Measurements from ENCODE around the gene CADM1.

The CADM1 gene

GRCh38 chr11:115501502-115501892 lies 2.7 kb downstream of the CADM1 start:
- no peaks in the 10 kb centered on the region for H3K9me3 Mint-ChIP-seq
- peaks cover 50% of the 10 kb centered on the region for H3K27me3 Mint-ChIP-seq
- no peaks in the 10 kb centered on the region for H3K36me3 Mint-ChIP-seq (ENCODE audit: low read depth)
- H3K4me1 Mint-ChIP-seq (ENCODE audit: low read depth): peaks cover 13% of the 10 kb centered on the region
- H3K4me3 Mint-ChIP-seq: no peak overlapping the region
- H3K27ac Mint-ChIP-seq: no peak overlapping the region

GRCh38 chr11:115500547-115501501 lies 3.4 kb downstream of the CADM1 start:
- Mint-ChIP-seq H3K36me3 (ENCODE audit: low read depth) (no peaks in the 10 kb centered on the region), H3K9me3 (no peaks in the 10 kb centered on the region), H3K4me1 (ENCODE audit: low read depth) (peaks cover 13% of the 10 kb centered on the region), H3K27ac (no peak overlapping the region), H3K27me3 (peaks cover 52% of the 10 kb centered on the region), H3K4me3 (no peak overlapping the region)

GRCh38 chr11:115499891-115500290 lies 4.3 kb downstream of the CADM1 start:
- H3K36me3 Mint-ChIP-seq (ENCODE audit: low read depth): no peaks in the 10 kb centered on the region
- H3K9me3 Mint-ChIP-seq: no peaks in the 10 kb centered on the region

GRCh38 chr11:115499241-115499799 lies 4.9 kb downstream of the CADM1 start:
- H3K36me3 Mint-ChIP-seq (ENCODE audit: low read depth): no peaks in the 10 kb centered on the region
- H3K27ac Mint-ChIP-seq: no peak overlapping the region
- peaks cover 5% of the 10 kb centered on the region for H3K4me1 Mint-ChIP-seq (ENCODE audit: low read depth)
- H3K27me3 Mint-ChIP-seq: peaks cover 39% of the 10 kb centered on the region
- H3K4me3 Mint-ChIP-seq: no peak overlapping the region
- no peaks in the 10 kb centered on the region for H3K9me3 Mint-ChIP-seq

More at GRCh38 chr11:115499891-115500290, 4.3 kb downstream of the CADM1 start:
- H3K4me1 Mint-ChIP-seq (ENCODE audit: low read depth): peaks cover 9% of the 10 kb centered on the region
- H3K4me3 Mint-ChIP-seq: no peak overlapping the region
- H3K27ac Mint-ChIP-seq: no peak overlapping the region
- H3K27me3 Mint-ChIP-seq: peaks cover 43% of the 10 kb centered on the region

GRCh38 chr11:115498354-115498753 lies 5.9 kb downstream of the CADM1 start:
- Mint-ChIP-seq H3K36me3 (ENCODE audit: low read depth) (no peaks in the 10 kb centered on the region), H3K9me3 (no peaks in the 10 kb centered on the region), H3K27me3 (peaks cover 33% of the 10 kb centered on the region), H3K4me3 (no peak overlapping the region), H3K4me1 (ENCODE audit: low read depth) (no peaks in the 10 kb centered on the region), H3K27ac (no peak overlapping the region)

GRCh38 chr11:115497303-115497702 lies 6.9 kb downstream of the CADM1 start:
- H3K9me3 Mint-ChIP-seq: no peaks in the 10 kb centered on the region
- peaks cover 36% of the 10 kb centered on the region for H3K27me3 Mint-ChIP-seq
- no peak overlapping the region for H3K4me3 Mint-ChIP-seq

GRCh38 chr11:115496892-115497291 lies 7.3 kb downstream of the CADM1 start:
- H3K27me3 Mint-ChIP-seq: peaks cover 38% of the 10 kb centered on the region
- H3K36me3 Mint-ChIP-seq (ENCODE audit: low read depth): no peaks in the 10 kb centered on the region
- H3K4me3 Mint-ChIP-seq: no peak overlapping the region
- no peaks in the 10 kb centered on the region for H3K4me1 Mint-ChIP-seq (ENCODE audit: low read depth)
- H3K27ac Mint-ChIP-seq: no peak overlapping the region
- no peaks in the 10 kb centered on the region for H3K9me3 Mint-ChIP-seq

More at GRCh38 chr11:115497303-115497702, 6.9 kb downstream of the CADM1 start:
- H3K36me3 Mint-ChIP-seq (ENCODE audit: low read depth): no peaks in the 10 kb centered on the region
- H3K4me1 Mint-ChIP-seq (ENCODE audit: low read depth): no peaks in the 10 kb centered on the region
- no peak overlapping the region for H3K27ac Mint-ChIP-seq

GRCh38 chr11:115493905-115494304 lies 10.3 kb downstream of the CADM1 start:
- no peaks in the 10 kb centered on the region for H3K4me1 Mint-ChIP-seq (ENCODE audit: low read depth)
- H3K27me3 Mint-ChIP-seq: peaks cover 35% of the 10 kb centered on the region
- no peaks in the 10 kb centered on the region for H3K9me3 Mint-ChIP-seq
- H3K27ac Mint-ChIP-seq: no peak overlapping the region
- H3K36me3 Mint-ChIP-seq (ENCODE audit: low read depth): no peaks in the 10 kb centered on the region
- H3K4me3 Mint-ChIP-seq: no peak overlapping the region

GRCh38 chr11:115493488-115493887 lies 10.7 kb downstream of the CADM1 start:
- H3K27ac Mint-ChIP-seq: no peak overlapping the region
- no peaks in the 10 kb centered on the region for H3K36me3 Mint-ChIP-seq (ENCODE audit: low read depth)
- H3K4me1 Mint-ChIP-seq (ENCODE audit: low read depth): no peaks in the 10 kb centered on the region
- no peak overlapping the region for H3K4me3 Mint-ChIP-seq
- H3K9me3 Mint-ChIP-seq: no peaks in the 10 kb centered on the region
- peaks cover 31% of the 10 kb centered on the region for H3K27me3 Mint-ChIP-seq

- H3K27me3 Mint-ChIP-seq: peaks cover 21% of the 10 kb centered on the region
- no peaks in the 10 kb centered on the region for H3K4me1 Mint-ChIP-seq (ENCODE audit: low read depth)
- no peak overlapping the region for H3K27ac Mint-ChIP-seq
- no peaks in the 10 kb centered on the region for H3K36me3 Mint-ChIP-seq (ENCODE audit: low read depth)
- H3K9me3 Mint-ChIP-seq: peaks cover 10% of the 10 kb centered on the region
- H3K4me3 Mint-ChIP-seq: no peak overlapping the region
Measured at GRCh38 chr11:115489466-115489865, 14.7 kb downstream of the CADM1 start.

- H3K4me1 Mint-ChIP-seq (ENCODE audit: low read depth): no peaks in the 10 kb centered on the region
- H3K27ac Mint-ChIP-seq: no peak overlapping the region
- H3K27me3 Mint-ChIP-seq: peaks cover 21% of the 10 kb centered on the region
- no peak overlapping the region for H3K4me3 Mint-ChIP-seq
- peaks cover 10% of the 10 kb centered on the region for H3K9me3 Mint-ChIP-seq
- no peaks in the 10 kb centered on the region for H3K36me3 Mint-ChIP-seq (ENCODE audit: low read depth)
Measured at GRCh38 chr11:115488945-115489344, 15.3 kb downstream of the CADM1 start.

- no peaks in the 10 kb centered on the region for H3K4me1 Mint-ChIP-seq (ENCODE audit: low read depth)
- H3K27ac Mint-ChIP-seq: no peak overlapping the region
- H3K4me3 Mint-ChIP-seq: no peak overlapping the region
- H3K9me3 Mint-ChIP-seq: peaks cover 10% of the 10 kb centered on the region
- H3K27me3 Mint-ChIP-seq: peaks cover 11% of the 10 kb centered on the region
- H3K36me3 Mint-ChIP-seq (ENCODE audit: low read depth): no peaks in the 10 kb centered on the region
Measured at GRCh38 chr11:115481528-115481927, 22.7 kb downstream of the CADM1 start.

GRCh38 chr11:115480611-115481010 lies 23.6 kb downstream of the CADM1 start:
- no peaks in the 10 kb centered on the region for H3K36me3 Mint-ChIP-seq (ENCODE audit: low read depth)
- no peak overlapping the region for H3K4me3 Mint-ChIP-seq
- peaks cover 6% of the 10 kb centered on the region for H3K27me3 Mint-ChIP-seq

GRCh38 chr11:115477410-115477809 lies 26.8 kb downstream of the CADM1 start:
- Mint-ChIP-seq H3K9me3 (no peaks in the 10 kb centered on the region), H3K27ac (no peak overlapping the region), H3K36me3 (ENCODE audit: low read depth) (no peaks in the 10 kb centered on the region), H3K27me3 (peaks cover 6% of the 10 kb centered on the region), H3K4me3 (no peak overlapping the region), H3K4me1 (ENCODE audit: low read depth) (no peaks in the 10 kb centered on the region)

More at GRCh38 chr11:115480611-115481010, 23.6 kb downstream of the CADM1 start:
- no peaks in the 10 kb centered on the region for H3K4me1 Mint-ChIP-seq (ENCODE audit: low read depth)
- peaks cover 5% of the 10 kb centered on the region for H3K9me3 Mint-ChIP-seq
- no peak overlapping the region for H3K27ac Mint-ChIP-seq

- no peaks in the 10 kb centered on the region for H3K36me3 Mint-ChIP-seq (ENCODE audit: low read depth)
- H3K27ac Mint-ChIP-seq: no peak overlapping the region
- no peak overlapping the region for H3K4me3 Mint-ChIP-seq
- H3K27me3 Mint-ChIP-seq: no peaks in the 10 kb centered on the region
- no peaks in the 10 kb centered on the region for H3K4me1 Mint-ChIP-seq (ENCODE audit: low read depth)
- no peaks in the 10 kb centered on the region for H3K9me3 Mint-ChIP-seq
Measured at GRCh38 chr11:115476463-115477286, 27.5 kb downstream of the CADM1 start.
